Kidney epithelial cell (primary cell): ENCODE results near the gene BCAP31. TPM values are rescaled to one million over a fixed set of nuclear protein-coding genes. Genes with fewer than 3 reads are reported as not detected.

Source experiments
- DNase-seq: peaks from one replicate; pipeline ENCODE4 v3.0.0-alpha.2; 2010; ENCODE audit warnings: low read depth
- H3K27me3 ChIP-seq: 2 replicates; pipeline ENCODE4 v1.6.0; 2011; ENCODE audit warnings: low read length; ENCODE audit not compliant: control insufficient read depth, insufficient read depth
- H3K36me3 ChIP-seq: 2 replicates; pipeline ENCODE4 v1.5.1; 2011; ENCODE audit warnings: low read length; ENCODE audit not compliant: control insufficient read depth, insufficient read depth
- H3K4me3 ChIP-seq: 2 replicates; pipeline ENCODE4 v1.5.1; 2011; ENCODE audit warnings: low read depth, mild to moderate bottlenecking, control low read depth, low read length
- CTCF ChIP-seq: IDR thresholded peaks from 2 replicates; pipeline ENCODE4 v1.5.1; 2011; ENCODE audit warnings: mild to moderate bottlenecking, moderate library complexity, low read length, control low read depth, inconsistent platforms; ENCODE audit not compliant: insufficient read depth, poor library complexity, severe bottlenecking
- total RNA-seq: library from RNA; depleted of rRNA; stranded (reverse); fragments of >200 nt; gene quantifications from 2 replicates; pipeline ENCODE4 v1.2.3, GENCODE V29; 2015

The BCAP31 gene
- total RNA-seq, 1 donor from 2014 or later, result 179 TPM

GRCh38 chrX:153670748-153671588 is 53.2 kb downstream of the BCAP31 start:
- H3K4me3 ChIP-seq, result no peak overlapping the region
- DNase-seq, result no peak
- H3K36me3 ChIP-seq, result no peaks in the 10 kb centered on the region
- peaks cover 24% of the 10 kb centered on the region for H3K27me3 ChIP-seq
- TF ChIP-seq CTCF, result no peak

- Histone ChIP-seq H3K27me3 (peaks cover 24% of the 10 kb centered on the region), H3K36me3 (no peaks in the 10 kb centered on the region), H3K4me3 (no peak overlapping the region)
- no peak for TF ChIP-seq CTCF
- no peak for DNase-seq
Observed at GRCh38 chrX:153669901-153670731, 54.1 kb downstream of the BCAP31 start.

GRCh38 chrX:153669174-153669890 is 54.9 kb downstream of the BCAP31 start:
- peak; percentile 76 for TF ChIP-seq CTCF
- DNase-seq, result no peak
- H3K4me3 ChIP-seq, result no peak overlapping the region
- peaks cover 20% of the 10 kb centered on the region for H3K27me3 ChIP-seq
- H3K36me3 ChIP-seq, result no peaks in the 10 kb centered on the region

- H3K27me3 ChIP-seq, result peaks cover 15% of the 10 kb centered on the region
- H3K4me3 ChIP-seq, result no peak overlapping the region
- TF ChIP-seq CTCF, result no peak
- no peak for DNase-seq
- no peaks in the 10 kb centered on the region for H3K36me3 ChIP-seq
Observed at GRCh38 chrX:153668423-153669173, 55.6 kb downstream of the BCAP31 start.

- H3K27me3 ChIP-seq, result peaks cover 11% of the 10 kb centered on the region
- no peak overlapping the region for H3K4me3 ChIP-seq
- TF ChIP-seq CTCF, result peak; percentile 69
- H3K36me3 ChIP-seq, result no peaks in the 10 kb centered on the region
- DNase-seq, result peak; percentile 10
Observed at GRCh38 chrX:153667956-153668396, 56.2 kb downstream of the BCAP31 start.
